Activated T-helper 1 cell treated with anti-CD3 and anti-CD28 coated beads, Interleukin-12 subunit alpha, Interleukin-12 subunit beta, Interleukin-2, Interleukin-4 antibody, amounts not matched to agents 30 ng/mL and 10 ng/mL and 1 ng/mL, durations not matched to agents 14 hours and 24 hours and 36 hours (primary cell): Measurements from ENCODE around the gene PRSS33. TPM values are rescaled to one million over a fixed set of nuclear protein-coding genes. Genes with fewer than 3 reads are reported as not detected.

Experiments
- DNase-seq: peaks from one replicate; pipeline ENCODE4 v3.0.0; 2021; ENCODE audit warnings: low spot score
- H3K27ac Mint-ChIP-seq: one replicate; pipeline ENCODE4 v1.8.0; 2021; ENCODE audit warnings: mild to moderate bottlenecking, mixed read lengths
- H3K27me3 Mint-ChIP-seq: one replicate; pipeline ENCODE4 v1.8.0; 2022; ENCODE audit warnings: mild to moderate bottlenecking, moderate library complexity, mixed read lengths; ENCODE audit not compliant: insufficient read depth
- H3K36me3 Mint-ChIP-seq: one replicate; pipeline ENCODE4 v1.8.0; 2021; ENCODE audit warnings: low read depth, mixed read lengths
- H3K4me1 Mint-ChIP-seq: one replicate; pipeline ENCODE4 v1.8.0; 2021; ENCODE audit warnings: low read depth, mixed read lengths
- H3K4me3 Mint-ChIP-seq: one replicate; pipeline ENCODE4 v1.8.0; 2021; ENCODE audit warnings: mild to moderate bottlenecking, moderate library complexity, mixed read lengths
- H3K9me3 Mint-ChIP-seq: one replicate; pipeline ENCODE4 v1.8.0; 2021; ENCODE audit warnings: mixed read lengths
- intact Hi-C: fragments of 100-400 bp; cut with micrococcal nuclease; formaldehyde crosslinking; loops from one replicate; pipeline ENCODE4 v1.15.1; 2024
- total RNA-seq: library from RNA; stranded (reverse); gene quantifications from 2 replicates; pipeline ENCODE4 v1.2.3, GENCODE V29; 2022

Gene PRSS33
- total RNA-seq, 1 donor from 2014 or later: 0.10 TPM

DNA sequence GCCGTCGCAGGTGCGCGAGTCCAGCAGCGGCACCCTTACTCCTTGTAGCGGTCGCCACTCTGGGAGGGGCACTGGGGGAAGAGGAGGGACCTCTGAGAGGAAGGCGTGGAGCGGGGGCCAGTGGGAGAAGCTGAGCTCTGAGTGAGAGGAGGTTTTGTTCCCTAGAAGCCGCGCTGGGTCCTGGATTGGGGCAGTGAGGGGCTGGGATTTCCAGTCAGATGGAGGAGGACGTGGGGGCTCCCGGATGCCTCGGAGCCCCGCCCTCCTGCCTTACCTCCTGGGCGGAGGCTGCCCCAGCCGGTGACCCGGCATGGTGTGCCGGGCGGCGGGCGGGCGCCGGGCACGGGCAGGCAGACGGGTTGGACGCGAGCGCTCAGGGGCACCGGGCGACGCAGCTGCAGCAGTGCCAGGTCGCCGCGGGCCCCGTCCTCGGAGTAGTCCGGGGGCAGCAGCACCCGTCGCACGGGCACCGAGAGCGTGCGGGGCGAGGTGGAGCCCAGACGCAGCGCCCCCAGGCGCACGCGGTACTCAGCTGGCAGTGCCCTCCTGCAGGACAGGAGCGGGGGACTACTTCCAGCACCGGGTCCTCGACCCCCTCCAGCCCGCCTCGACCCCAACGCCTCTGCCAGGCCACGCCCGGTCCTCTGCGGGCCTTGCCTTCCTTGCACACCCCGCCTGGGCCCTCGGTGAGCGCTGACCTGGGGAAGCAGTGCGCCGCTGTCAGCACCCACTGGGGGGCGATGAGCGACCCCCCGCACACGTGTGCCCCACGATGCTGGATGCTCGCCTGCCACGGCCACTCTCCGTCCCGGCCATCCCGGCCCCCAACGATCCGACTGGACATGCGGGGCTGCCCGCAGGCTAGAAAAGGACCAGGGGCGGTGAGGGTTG is 2.0 kb downstream of the PRSS33 start:
- no peak for DNase-seq

DNA sequence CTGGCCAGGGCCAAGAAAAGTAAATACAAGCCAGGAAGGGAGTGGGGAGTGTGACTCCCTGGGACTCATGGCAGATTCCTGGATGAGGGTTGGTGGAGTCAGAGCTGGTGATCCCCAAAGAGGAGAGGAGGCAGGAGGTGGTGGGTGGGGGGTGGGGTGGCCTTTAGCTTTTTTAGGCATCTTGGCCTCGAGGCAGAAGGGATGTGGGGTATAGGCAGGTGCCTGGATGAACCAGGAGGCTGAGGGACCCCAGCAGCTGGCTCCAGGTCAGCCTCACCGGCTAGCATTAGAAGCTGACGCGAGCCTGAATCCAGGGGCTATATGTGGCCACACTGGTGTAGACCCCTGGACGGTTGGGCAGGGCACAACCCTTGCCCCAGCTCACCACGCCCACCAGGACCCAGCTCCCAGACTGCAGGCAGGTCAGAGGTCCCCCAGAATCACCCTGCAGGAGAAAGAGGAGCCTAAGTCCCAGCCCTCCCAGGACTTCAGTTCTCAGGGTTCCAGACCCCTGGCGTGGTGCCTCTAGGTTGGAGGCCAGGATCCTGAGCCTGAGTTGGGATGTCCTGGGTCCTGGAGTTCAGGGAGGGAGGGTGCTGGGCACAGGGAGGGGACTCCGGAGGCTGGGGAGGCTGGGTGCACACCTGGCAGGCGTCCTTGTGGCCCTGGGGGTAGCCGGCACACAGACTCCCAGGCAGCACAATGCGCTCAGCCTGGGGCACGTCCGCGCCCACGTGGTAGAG is 2.8 kb downstream of the PRSS33 start:
- H3K4me1 Mint-ChIP-seq: no peaks in the 10 kb centered on the region
- H3K36me3 Mint-ChIP-seq: no peaks in the 10 kb centered on the region
- peak overlapping the region; percentile 76 for H3K4me3 Mint-ChIP-seq
- intact Hi-C loops: loop anchor here (5.0 kb wide), 1 partner anchor 262 kb away; the partner anchor contains the start of gene AMDHD2
- H3K9me3 Mint-ChIP-seq: no peaks in the 10 kb centered on the region
- H3K27me3 Mint-ChIP-seq: peaks cover 18% of the 10 kb centered on the region
- peak overlapping the region; percentile 77 for H3K27ac Mint-ChIP-seq
- DNase-seq: no peak

More for the DNA sequence above, 2.0 kb downstream of the PRSS33 start:
- peak overlapping the region; percentile 76 for H3K4me3 Mint-ChIP-seq
- H3K27me3 Mint-ChIP-seq: peaks cover 20% of the 10 kb centered on the region
- peak overlapping the region; percentile 77 for H3K27ac Mint-ChIP-seq
- intact Hi-C loops: no loop called here
- no peaks in the 10 kb centered on the region for H3K4me1 Mint-ChIP-seq
- no peaks in the 10 kb centered on the region for H3K9me3 Mint-ChIP-seq
- no peaks in the 10 kb centered on the region for H3K36me3 Mint-ChIP-seq

DNA sequence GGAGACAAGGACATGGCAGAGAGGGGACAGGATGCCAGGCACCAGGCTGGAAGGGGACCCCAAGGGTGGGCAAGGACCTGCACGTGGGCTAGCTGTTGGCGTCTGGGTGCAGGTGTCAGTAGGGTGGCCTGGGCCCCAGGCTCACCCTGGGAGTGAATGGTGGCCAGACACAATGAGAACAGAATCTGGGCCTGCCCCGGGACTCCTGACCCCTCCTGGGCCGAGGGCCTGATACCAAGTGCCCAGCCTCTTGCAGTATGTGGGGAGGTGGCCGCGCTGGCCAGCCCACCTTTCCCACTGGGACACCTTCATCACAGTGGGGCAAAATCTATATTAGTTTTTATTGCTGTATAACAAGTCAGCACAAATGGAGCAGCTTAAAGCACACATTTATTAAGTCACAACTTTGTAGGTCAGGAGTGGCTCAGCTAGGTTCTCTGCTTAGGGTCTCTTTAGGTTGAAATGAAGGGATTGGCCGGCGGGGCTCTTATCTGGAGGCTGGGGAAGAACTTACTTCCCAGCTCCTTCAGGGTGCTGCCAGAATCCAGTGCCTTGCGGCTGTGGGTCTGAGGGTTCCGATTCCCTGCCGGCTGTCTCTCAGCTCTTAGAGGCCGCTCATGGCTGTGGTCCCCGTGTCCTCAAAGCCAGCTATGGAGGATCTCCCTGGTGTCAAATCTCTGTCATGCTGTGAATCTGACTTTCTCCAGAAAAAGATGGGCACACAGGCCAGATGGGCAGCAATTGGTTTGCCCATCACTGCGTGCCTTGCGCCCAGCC is 3.6 kb downstream of the PRSS33 start:
- Mint-ChIP-seq H3K36me3 (no peaks in the 10 kb centered on the region), H3K27ac (peak overlapping the region; percentile 23), H3K9me3 (no peaks in the 10 kb centered on the region), H3K4me1 (no peaks in the 10 kb centered on the region), H3K4me3 (no peak overlapping the region), H3K27me3 (peaks cover 14% of the 10 kb centered on the region)
- no peak for DNase-seq
- intact Hi-C loops: loop anchor here (5.0 kb wide), 1 partner anchor 261 kb away; the partner anchor contains the start of gene AMDHD2

DNA sequence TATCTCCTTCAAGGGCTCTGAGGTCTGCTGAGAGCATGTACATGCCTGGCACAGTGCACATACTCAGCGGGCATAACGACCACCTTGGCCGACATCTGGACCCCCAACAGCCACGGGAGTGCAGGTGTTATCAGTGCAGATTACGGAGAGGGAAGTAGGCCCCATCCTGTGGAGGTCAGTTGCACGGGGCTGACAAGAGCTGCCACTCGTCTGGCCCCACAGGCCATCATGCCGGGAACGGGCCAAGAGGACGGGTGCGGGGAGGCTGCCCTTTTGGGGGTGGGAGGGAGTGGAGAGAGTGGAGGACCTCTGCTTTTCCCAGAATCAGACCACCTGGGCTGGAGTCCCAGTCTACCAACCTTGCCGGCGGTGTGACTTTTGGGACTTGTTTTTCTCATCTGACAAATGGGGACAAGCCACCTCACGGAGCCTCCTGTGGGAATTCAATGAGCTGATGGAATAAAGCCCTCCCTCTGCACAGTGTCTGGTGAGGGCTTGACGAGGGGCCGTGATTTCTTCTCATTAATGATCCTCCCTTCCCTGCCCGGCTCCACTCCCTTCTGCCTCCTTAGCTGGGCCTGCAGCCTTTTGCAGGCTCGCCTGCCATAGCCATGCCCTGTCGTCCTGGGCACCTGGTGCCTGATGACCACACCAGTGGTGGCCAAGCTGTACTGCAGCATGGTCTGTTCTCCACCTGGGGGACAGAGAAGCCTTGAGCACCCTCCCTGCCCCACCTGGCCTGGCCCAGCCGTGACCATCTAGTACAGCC is 4.6 kb downstream of the PRSS33 start:
- H3K4me1 Mint-ChIP-seq: peaks cover 10% of the 10 kb centered on the region
- DNase-seq: no peak
- intact Hi-C loops: loop anchor here (5.0 kb wide), 1 partner anchor 260 kb away; the partner anchor contains the start of gene AMDHD2
- no peak overlapping the region for H3K27ac Mint-ChIP-seq
- H3K27me3 Mint-ChIP-seq: peaks cover 13% of the 10 kb centered on the region
- H3K36me3 Mint-ChIP-seq: peaks cover 2% of the 10 kb centered on the region
- no peaks in the 10 kb centered on the region for H3K9me3 Mint-ChIP-seq
- no peak overlapping the region for H3K4me3 Mint-ChIP-seq

DNA sequence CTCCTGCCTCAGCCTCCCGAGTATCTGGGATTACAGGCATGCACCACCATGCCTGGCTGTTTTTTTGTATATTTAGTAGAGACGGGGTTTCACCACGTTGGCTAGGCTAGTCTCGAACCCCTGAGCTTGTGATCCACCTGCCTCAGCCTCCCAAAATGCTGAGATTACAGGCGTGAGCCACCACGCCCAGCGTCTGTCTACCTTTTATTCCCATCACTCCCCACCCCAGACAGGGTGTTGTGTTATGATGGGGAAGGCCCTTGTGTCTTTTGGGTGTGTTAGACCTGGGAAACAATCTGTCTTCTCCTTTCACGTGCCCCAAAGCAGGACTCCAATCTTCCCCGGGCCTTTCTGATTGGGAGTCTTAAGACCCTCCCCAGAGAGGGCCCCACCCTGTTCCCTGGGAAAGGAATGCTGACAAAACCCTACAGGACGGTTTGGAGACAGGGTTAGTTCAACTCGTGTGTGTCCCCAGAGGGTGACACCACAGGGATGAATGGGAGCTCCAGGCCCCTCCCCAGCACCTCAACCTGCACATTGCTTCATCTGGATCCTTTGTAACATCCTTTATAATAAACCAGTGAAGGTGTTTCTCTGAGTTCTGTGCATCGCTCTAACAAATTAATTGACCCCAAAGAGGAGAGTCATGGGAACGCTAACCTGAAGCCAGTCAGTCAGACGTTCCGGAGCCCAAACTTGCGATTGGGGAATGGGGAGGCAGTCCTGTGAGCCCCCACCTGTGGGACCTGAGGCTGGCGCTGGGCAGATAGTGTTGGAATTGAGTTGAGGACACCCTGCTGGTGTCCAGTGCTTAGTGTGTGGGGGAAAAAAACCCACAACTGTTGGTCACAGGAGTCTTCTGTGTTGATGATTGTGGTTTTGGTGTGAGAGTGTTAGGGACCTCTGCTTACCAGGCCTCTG is 7.1 kb downstream of the PRSS33 start:
- H3K36me3 Mint-ChIP-seq: peaks cover 2% of the 10 kb centered on the region
- H3K27ac Mint-ChIP-seq: peak overlapping the region; percentile 29
- peaks cover 4% of the 10 kb centered on the region for H3K27me3 Mint-ChIP-seq
- peaks cover 21% of the 10 kb centered on the region for H3K4me1 Mint-ChIP-seq
- no peaks in the 10 kb centered on the region for H3K9me3 Mint-ChIP-seq
- intact Hi-C loops: loop anchor here (5.0 kb wide), 2 partner anchors 98 to 258 kb away; partner anchors contain the start of genes AMDHD2 and KCTD5
- H3K4me3 Mint-ChIP-seq: peak overlapping the region; percentile 57
- no peak for DNase-seq

DNA sequence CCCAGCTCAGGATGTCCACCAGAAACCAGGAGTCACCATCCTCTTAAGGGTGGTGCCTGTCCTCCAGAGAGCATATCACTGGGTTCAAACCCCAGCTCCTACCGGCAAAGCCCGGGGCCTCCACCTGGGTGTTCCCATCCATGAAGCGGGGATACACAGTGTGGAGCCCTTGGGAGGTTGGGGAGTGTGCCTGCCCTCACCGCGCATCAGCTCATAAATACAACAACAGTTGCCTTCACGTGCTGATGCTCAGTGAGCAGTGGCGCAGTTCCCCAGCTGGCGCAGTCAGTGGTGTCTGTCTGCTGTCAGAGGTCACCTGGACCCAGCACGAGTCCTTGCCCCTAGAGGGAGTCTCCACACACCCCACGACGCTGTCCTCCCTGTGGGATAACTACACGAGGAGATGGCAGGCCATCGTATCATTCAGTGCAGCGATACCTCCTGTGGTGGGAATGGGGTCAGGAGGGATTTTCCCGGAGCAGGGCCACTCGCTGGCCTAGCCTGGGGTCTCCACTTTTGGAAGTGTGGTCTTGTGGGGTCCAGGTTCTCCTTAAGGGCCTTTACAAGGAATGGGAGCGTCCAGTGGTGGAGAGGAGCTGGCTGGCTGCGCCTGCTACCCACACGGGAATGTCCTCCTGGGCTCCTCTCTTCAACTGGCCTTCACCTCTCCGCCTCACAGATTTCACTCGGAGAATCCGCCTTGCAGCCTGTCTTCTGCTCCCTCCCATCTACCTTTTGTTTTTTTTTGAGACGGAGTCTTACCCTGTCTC is 8.0 kb downstream of the PRSS33 start:
- Mint-ChIP-seq H3K9me3 (no peaks in the 10 kb centered on the region), H3K36me3 (peaks cover 2% of the 10 kb centered on the region)
- intact Hi-C loops: loop anchor here (5.0 kb wide), 1 partner anchor 97 kb away; the partner anchor contains the start of gene KCTD5

DNA sequence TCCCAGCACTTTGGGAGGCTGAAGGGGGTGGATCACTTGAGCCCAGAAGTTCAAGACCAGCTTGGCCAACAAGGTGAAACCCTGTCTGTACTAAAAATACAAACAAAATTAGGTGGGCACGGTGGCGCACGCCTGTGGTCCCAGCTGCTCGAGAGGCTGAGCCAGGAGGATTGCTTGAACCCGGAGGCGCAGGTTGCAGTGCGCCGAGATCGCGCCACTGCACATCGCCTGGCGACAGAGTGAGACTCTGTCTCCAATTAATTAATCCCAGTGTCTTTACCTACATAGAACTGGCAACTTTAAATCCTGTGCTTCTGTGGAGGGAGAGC is 8.8 kb downstream of the PRSS33 start:
- Mint-ChIP-seq H3K27ac (peak overlapping the region; percentile 93), H3K27me3 (no peaks in the 10 kb centered on the region), H3K4me3 (peak overlapping the region; percentile 93), H3K9me3 (no peaks in the 10 kb centered on the region), H3K36me3 (peaks cover 5% of the 10 kb centered on the region), H3K4me1 (peaks cover 22% of the 10 kb centered on the region)
- no peak for DNase-seq
- intact Hi-C loops: loop anchor here (5.0 kb wide), 1 partner anchor 96 kb away; the partner anchor contains the start of gene KCTD5

More for the DNA sequence above, 8.0 kb downstream of the PRSS33 start:
- Mint-ChIP-seq H3K4me1 (peaks cover 22% of the 10 kb centered on the region), H3K27me3 (peaks cover 2% of the 10 kb centered on the region), H3K27ac (peak overlapping the region; percentile 29), H3K4me3 (peak overlapping the region; percentile 93)
- DNase-seq: no peak

DNA sequence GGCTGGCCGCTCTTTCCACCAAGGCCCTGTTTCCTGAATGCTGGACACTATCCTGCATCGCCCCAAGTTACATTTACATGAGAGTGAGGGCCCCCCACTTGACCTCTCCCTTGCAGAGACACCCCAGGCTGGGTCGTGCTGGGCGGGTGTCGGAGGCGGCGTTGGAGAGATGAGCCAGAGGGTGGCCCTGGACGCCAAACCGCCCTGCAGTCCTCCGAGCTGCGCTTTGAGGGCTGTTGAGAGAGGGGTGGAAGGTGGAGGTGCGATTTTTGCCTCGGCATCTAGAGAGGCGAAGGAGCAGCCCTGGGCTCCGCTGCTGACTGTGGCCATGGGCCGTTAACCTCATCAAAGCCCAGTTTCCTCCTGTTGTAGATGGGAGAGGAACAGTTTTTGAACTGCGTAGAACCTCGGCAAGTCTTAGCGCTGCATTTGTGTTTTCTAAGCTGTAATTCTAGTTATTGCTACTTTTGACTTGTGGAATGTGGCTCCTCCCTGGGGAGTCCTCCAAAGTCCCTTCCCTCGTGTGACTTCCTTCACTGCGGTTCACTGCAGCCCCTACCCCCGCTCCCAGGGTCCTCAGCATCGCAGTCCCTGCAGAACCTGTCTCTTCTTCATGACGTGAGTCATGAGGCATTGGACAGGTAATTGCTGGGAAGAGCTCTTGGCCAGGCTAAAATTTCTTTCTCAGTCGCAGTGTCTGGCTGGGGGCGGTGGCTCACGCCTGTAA is 9.3 kb downstream of the PRSS33 start:
- Mint-ChIP-seq H3K36me3 (peaks cover 8% of the 10 kb centered on the region), H3K4me3 (peak overlapping the region; percentile 93), H3K27ac (peak overlapping the region; percentile 93), H3K27me3 (no peaks in the 10 kb centered on the region), H3K4me1 (peaks cover 22% of the 10 kb centered on the region), H3K9me3 (no peaks in the 10 kb centered on the region)
- no peak for DNase-seq
- intact Hi-C loops: loop anchor here (1.0 to 5.0 kb wide), 6 partner anchors 25 to 127 kb away; partner anchors contain the start of gene KCTD5

DNA sequence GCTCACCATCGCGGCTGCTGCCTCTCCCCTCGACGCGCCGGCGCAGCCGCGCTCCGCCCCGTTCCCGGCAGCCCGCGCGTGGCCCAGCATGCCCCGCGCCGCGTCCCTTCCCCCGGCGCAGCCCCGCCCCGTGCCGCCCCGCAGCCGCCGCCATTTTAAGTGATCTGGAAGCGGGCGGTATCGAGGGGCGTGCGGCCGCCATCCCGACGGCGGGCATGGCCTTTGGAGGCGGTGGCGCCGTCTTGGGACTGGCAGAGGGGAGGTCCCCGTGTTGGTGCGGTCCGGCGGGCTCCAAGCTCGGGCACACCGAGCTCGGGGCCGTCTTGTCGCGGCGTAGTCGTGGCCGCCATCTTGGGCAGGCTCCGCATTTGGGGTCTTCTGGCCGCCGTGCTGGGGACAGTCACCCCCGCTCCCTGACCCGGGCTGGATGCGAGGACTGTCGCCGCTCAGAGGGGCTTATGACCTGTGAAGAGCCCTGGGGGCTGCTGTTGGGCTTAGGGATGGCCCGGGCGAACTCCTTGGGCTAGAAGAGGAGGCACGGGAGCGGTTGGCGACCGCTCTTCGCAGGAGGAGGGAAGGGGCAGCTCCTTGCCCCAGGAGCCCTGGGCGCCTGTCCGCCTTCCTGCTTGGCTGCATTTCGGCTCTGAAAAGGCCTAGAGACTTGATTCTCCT is 10.0 kb downstream of the PRSS33 start, which contains the start of gene ELOB:
Gene ELOB (minus strand): TSS at position 50 of the 672 bp plus-strand sequence. CDS start 41 bp downstream, at position 9.
- peak within 1 kb of the TSS; percentile 94 for H3K27ac Mint-ChIP-seq
- intact Hi-C loops: loop anchor here (1.0 to 5.0 kb wide), 6 partner anchors 24 to 127 kb away; partner anchors contain the start of gene KCTD5
- no peaks in the 10 kb centered on the region for H3K27me3 Mint-ChIP-seq
- peak within 1 kb of the TSS; percentile 93 for H3K4me3 Mint-ChIP-seq
- no peaks in the 10 kb centered on the region for H3K9me3 Mint-ChIP-seq
- DNase-seq: peak; percentile 87
- H3K4me1 Mint-ChIP-seq: peaks cover 27% of the 10 kb centered on the region
- peaks cover 12% of the 10 kb centered on the region for H3K36me3 Mint-ChIP-seq
